T-cell (primary cell): Measurements from ENCODE around the gene ANXA3. TPM values are rescaled to one million over a fixed set of nuclear protein-coding genes. Genes with fewer than 3 reads are reported as not detected.

Source experiments
- ATAC-seq, 4 experiments: fragments of 200-7000 bp in 3 of 4; fragments of 150-1000 bp in 1 of 4; cut with Tn5 transposase; replicated peaks in 1 of 4; 1 replicate in 3 of 4; 2 replicates in 1 of 4; pipeline ENCODE4 v1.10.0; 2021; ENCODE audit warnings: moderate library complexity in 3 of 4, mild to moderate bottlenecking in 2 of 4, moderate number of reproducible peaks in 1 of 4
- CTCF ChIA-PET, 2 donors: fragments of 300-600 bp; sonication (Branson Sonifier 250); formaldehyde crosslinking; loops; one replicate each; lab custom pipeline; 2022; ENCODE audit warnings: antibody characterized with exemption in 2 of 2; lab: Charles Lee
- POLR2A ChIA-PET, 2 donors: fragments of 300-600 bp; sonication (Branson Sonifier 250); formaldehyde crosslinking; loops; one replicate each; lab custom pipeline; 2022; ENCODE audit warnings: antibody characterized with exemption in 2 of 2; lab: Charles Lee
- DNase-seq, 35 experiments: peaks; one replicate each; pipeline versions ENCODE4 v3.0.0 to v3.0.0-alpha.2; 2013 to 2023
- H3K27ac ChIP-seq: one replicate; pipeline ENCODE4 v1.5.1; 2013; ENCODE audit warnings: low read length
- H3K27me3 ChIP-seq, 2 experiments: replicated peaks in 1 of 2; 1 replicate in 1 of 2; 2 replicates in 1 of 2; pipeline versions ENCODE4 v1.6.1 to v1.7.0; 2013; ENCODE audit warnings: low read length in 1 of 2, mixed read lengths in 1 of 2; ENCODE audit not compliant: control insufficient read depth in 2 of 2, insufficient read depth in 2 of 2; ENCODE audit errors: extremely low read depth in 1 of 2
- H3K36me3 ChIP-seq, 2 donors: 1 replicate in 1 of 2; 2 replicates in 1 of 2; pipeline versions ENCODE4 v1.6.1 to v1.7.0; 2013; ENCODE audit warnings: low read length in 1 of 2; ENCODE audit not compliant: control insufficient read depth in 2 of 2, insufficient read depth in 1 of 2; ENCODE audit errors: extremely low read depth in 1 of 2
- H3K4me1 ChIP-seq, 2 experiments: 1 replicate in 1 of 2; 2 replicates in 1 of 2; pipeline versions ENCODE4 v1.6.1 to v1.7.0; 2013; ENCODE audit warnings: low read length in 2 of 2, mixed read lengths in 1 of 2; ENCODE audit not compliant: insufficient read depth in 2 of 2, control insufficient read depth in 1 of 2; ENCODE audit errors: extremely low read depth in 1 of 2
- H3K4me3 ChIP-seq, 2 donors: 1 replicate in 1 of 2; 2 replicates in 1 of 2; pipeline versions ENCODE4 v1.5.1 to v1.7.0; 2013; ENCODE audit warnings: mild to moderate bottlenecking in 2 of 2, low read length in 1 of 2, moderate library complexity in 1 of 2; ENCODE audit not compliant: control insufficient read depth in 1 of 2; ENCODE audit errors: extremely low read depth in 1 of 2
- H3K9me3 ChIP-seq: 2 replicates; pipeline ENCODE4 v1.7.0; 2013
- H3K27ac Mint-ChIP-seq, 2 donors: one replicate each; pipeline ENCODE4 v1.8.0; 2020 to 2021; ENCODE audit warnings: mild to moderate bottlenecking in 2 of 2, mixed read lengths in 2 of 2
- H3K27me3 Mint-ChIP-seq, 2 donors: one replicate each; pipeline ENCODE4 v1.8.0; 2021 to 2022; ENCODE audit warnings: mixed read lengths in 2 of 2
- H3K36me3 Mint-ChIP-seq: one replicate; pipeline ENCODE4 v1.8.0; 2021; ENCODE audit warnings: mixed read lengths
- H3K4me1 Mint-ChIP-seq, 3 donors: one replicate each; pipeline ENCODE4 v1.8.0; 2020 to 2022; ENCODE audit warnings: mixed read lengths in 3 of 3, mild to moderate bottlenecking in 1 of 3
- H3K4me3 Mint-ChIP-seq, 3 donors: one replicate each; pipeline ENCODE4 v1.8.0; 2020 to 2022; ENCODE audit warnings: mild to moderate bottlenecking in 3 of 3, mixed read lengths in 3 of 3, moderate library complexity in 3 of 3
- H3K9me3 Mint-ChIP-seq, 3 donors: one replicate each; pipeline ENCODE4 v1.8.0; 2020 to 2022; ENCODE audit warnings: mixed read lengths in 3 of 3
- WGBS: methylation state at CpG from one replicate; pipeline ENCODE4 v1.1.5; 2013; ENCODE audit warnings: missing lambda C conversion rate; ENCODE audit not compliant: insufficient coverage; 5-methylcytosine and 5-hydroxymethylcytosine counted together
- total RNA-seq, 35 experiments: library from RNA in 6 of 35; stranded (reverse) in 6 of 35; fragments of 120-200 nt in 1 of 35; gene quantifications; one replicate each; pipeline versions ENCODE4 v1.2.1 to v1.2.4 and lab custom pipeline; 2013 to 2026

ANXA3 gene
- total RNA-seq, 5 donors from 2014 or later (not counting 1 experiment from before 2014, with no cell fraction given), result 0.35 to 0.79 (median 0.36) TPM; not detected in 2

DNA sequence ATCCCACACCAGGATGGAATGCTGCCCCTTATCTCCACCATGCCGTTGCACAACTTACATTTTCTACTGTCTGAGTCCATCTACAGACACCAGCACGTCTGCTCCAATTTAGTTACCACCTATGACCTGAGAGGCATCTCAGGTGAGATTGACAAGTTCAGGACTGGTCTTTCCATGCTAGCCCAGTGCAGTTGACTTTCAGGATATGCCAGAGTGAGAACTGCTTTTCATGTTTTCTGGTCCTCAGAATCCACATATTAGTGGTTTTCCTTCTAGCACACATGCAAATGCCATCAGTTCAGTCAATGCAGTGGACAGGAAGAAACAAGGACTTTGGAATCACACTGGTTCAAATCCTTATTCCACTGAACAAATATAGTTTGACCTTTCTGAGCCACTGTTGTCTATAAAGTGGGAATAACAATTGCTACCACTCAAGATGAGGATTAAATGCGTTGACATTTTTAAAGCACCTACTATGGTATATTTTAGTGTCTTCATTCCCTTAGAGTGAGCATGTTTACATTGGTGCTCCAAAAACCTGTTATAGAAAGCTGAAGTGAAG is 38.1 kb upstream of the ANXA3 start:
- no peaks in the 10 kb centered on the region for H3K36me3 ChIP-seq
- ChIA-PET CTCF (no interaction called here), POLR2A (no interaction called here)
- H3K27ac ChIP-seq, result no peak overlapping the region
- H3K27me3 ChIP-seq, result peaks cover 0 to 3% of the 10 kb centered on the region in 2 experiments
- H3K36me3 Mint-ChIP-seq, result no peaks in the 10 kb centered on the region
- H3K27ac Mint-ChIP-seq, result no peak overlapping the region
- ATAC-seq (no peak), DNase-seq (no peak)
- no peaks in the 10 kb centered on the region for H3K4me1 ChIP-seq
- whole genome bisulfite sequencing, result 80% methylated on average over 2 of the region's 3 CpGs
- H3K4me3 Mint-ChIP-seq, result no peak overlapping the region
- no peak overlapping the region for H3K4me3 ChIP-seq
- no peaks in the 10 kb centered on the region for H3K9me3 ChIP-seq
- no peaks in the 10 kb centered on the region for H3K9me3 Mint-ChIP-seq
- H3K27me3 Mint-ChIP-seq, result peaks cover 0 to 3% of the 10 kb centered on the region in 2 donors
- no peaks in the 10 kb centered on the region for H3K4me1 Mint-ChIP-seq

DNA sequence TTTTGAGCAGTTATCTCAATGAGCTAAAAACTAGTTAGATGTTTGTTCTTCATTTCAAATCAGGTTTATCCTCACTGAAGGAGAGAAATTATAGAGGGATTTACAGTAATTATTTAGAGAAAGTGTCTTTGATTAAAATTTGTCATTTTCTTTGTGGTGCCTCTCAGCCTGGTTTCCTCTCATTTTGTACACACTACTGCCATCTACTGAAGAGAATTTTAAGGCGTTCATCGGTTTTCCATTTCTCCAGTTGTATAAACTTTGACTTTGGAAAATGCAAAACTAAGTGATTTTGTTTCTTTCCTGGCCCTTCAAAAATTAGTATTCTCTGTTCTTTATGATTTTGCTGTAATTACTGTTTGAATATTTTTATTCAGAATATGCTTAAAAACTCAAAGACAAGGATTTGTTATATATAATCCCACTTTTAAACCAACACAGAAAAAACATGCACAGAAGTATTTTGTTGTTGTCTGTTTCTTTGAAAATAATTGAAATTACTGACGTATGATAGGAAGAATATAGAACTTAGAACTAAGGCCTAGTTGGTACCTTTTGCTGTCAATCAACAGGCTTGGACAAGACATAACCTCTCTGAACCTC is 34.4 kb upstream of the ANXA3 start:
- no peak overlapping the region for H3K4me3 ChIP-seq
- no CpG with 5 or more reads among the region's 3 CpGs for WGBS
- no peaks in the 10 kb centered on the region for H3K36me3 ChIP-seq
- Mint-ChIP-seq H3K4me1 (no peaks in the 10 kb centered on the region), H3K36me3 (no peaks in the 10 kb centered on the region), H3K27me3 (peaks cover 0 to 8% of the 10 kb centered on the region in 2 donors), H3K4me3 (no peak overlapping the region), H3K27ac (no peak overlapping the region), H3K9me3 (no peaks in the 10 kb centered on the region)
- H3K27ac ChIP-seq, result no peak overlapping the region
- DNase-seq (peak in 1 of 35 experiments; percentile 4), ATAC-seq (no peak)
- H3K9me3 ChIP-seq, result no peaks in the 10 kb centered on the region
- peaks cover 0 to 3% of the 10 kb centered on the region in 2 experiments for H3K27me3 ChIP-seq
- ChIA-PET CTCF (interaction anchor here in 1 of 2 donors (0.7 kb wide), 1 partner anchor 550 kb away, joined by 3 read pairs; no protein-coding TSS in a partner anchor), POLR2A (no interaction called here)
- H3K4me1 ChIP-seq, result no peaks in the 10 kb centered on the region

DNA sequence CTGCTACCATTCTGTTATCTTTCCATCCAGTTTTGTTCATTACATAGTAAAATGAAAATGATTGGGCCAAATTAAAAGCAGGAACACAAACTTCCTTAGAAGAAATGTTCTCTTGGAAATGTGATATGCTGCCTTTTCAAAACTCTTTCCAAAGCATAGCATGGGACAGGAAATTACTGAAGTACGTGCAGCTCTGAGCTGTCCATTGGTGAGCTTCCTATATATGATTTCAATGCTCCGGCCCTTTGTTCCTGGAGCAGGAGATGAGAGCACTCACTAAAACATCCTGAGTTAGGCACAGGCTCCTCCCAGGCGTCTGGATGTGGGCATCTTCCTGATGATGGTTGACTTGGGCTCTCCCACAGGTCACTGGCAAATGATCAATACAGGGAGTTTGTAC is 33.0 kb upstream of the ANXA3 start:
- Mint-ChIP-seq H3K27me3 (peaks cover 0 to 8% of the 10 kb centered on the region in 2 donors), H3K36me3 (no peaks in the 10 kb centered on the region), H3K9me3 (no peaks in the 10 kb centered on the region), H3K4me1 (no peaks in the 10 kb centered on the region), H3K4me3 (no peak overlapping the region), H3K27ac (no peak overlapping the region)
- no peaks in the 10 kb centered on the region for H3K4me1 ChIP-seq
- CTCF ChIA-PET, result no interaction called here
- no peaks in the 10 kb centered on the region for H3K36me3 ChIP-seq
- no peak overlapping the region for H3K27ac ChIP-seq
- POLR2A ChIA-PET, result no interaction called here
- no peaks in the 10 kb centered on the region for H3K9me3 ChIP-seq
- WGBS, result 63% methylated on average over 3 of the region's 3 CpGs
- no peak overlapping the region for H3K4me3 ChIP-seq
- DNase-seq (no peak), ATAC-seq (no peak)
- H3K27me3 ChIP-seq, result peaks cover 0 to 3% of the 10 kb centered on the region in 2 experiments

DNA sequence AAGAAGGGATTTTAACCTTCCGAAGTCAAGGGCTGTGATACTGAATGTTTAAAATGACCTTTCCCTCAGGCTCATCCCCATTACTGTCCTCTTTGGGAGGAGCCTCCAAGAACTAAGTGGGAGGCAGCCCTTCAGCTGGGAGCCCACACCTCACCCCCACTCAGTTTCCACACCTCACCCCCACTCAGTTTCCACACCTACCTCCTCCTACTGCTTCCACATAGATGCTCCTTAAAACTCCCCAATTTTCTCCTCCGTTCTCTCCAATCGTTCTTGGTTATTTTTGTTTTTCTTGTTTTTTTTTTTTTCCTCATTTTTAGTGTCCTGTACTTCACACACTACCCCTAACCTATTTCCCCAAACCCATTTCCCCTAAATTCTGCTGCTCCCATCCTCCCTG is 31.6 kb upstream of the ANXA3 start:
- ATAC-seq (no peak), DNase-seq (no peak)
- Mint-ChIP-seq H3K4me3 (no peak overlapping the region), H3K4me1 (no peaks in the 10 kb centered on the region), H3K27ac (no peak overlapping the region), H3K9me3 (no peaks in the 10 kb centered on the region), H3K36me3 (no peaks in the 10 kb centered on the region), H3K27me3 (peaks cover 3 to 8% of the 10 kb centered on the region in 2 donors)
- no CpG with 5 or more reads among the region's 3 CpGs for WGBS
- Histone ChIP-seq H3K4me1 (no peaks in the 10 kb centered on the region), H3K27ac (no peak overlapping the region), H3K4me3 (no peak overlapping the region), H3K9me3 (no peaks in the 10 kb centered on the region), H3K36me3 (no peaks in the 10 kb centered on the region), H3K27me3 (peaks cover 0 to 3% of the 10 kb centered on the region in 2 experiments)
- ChIA-PET POLR2A (no interaction called here), CTCF (no interaction called here)

DNA sequence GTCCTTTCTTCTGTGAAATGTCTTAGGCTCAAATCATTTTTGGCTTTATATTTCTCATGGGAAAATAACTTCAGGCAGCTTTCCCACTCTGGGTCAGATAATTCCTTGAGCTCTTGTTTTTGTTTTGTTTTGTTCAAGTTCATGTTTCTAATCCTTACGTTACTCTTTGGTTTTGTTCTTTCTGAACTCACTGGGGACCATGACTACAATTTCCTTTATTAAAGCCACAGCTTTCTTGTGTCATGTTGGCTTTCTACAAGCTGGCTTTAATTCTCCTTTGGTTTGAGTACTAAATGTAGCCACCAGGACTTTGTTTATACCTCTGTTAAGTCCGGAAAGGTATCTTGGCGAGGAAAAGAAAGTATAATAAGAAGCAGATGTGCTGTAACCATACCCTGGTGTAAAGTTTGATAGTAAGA is 30.8 kb upstream of the ANXA3 start:
- ChIA-PET CTCF (no interaction called here), POLR2A (no interaction called here)
- H3K9me3 Mint-ChIP-seq, result no peaks in the 10 kb centered on the region
- H3K36me3 ChIP-seq, result no peaks in the 10 kb centered on the region
- WGBS, result no CpG with 5 or more reads among the region's 3 CpGs
- H3K4me3 ChIP-seq, result no peak overlapping the region
- peaks cover 3 to 5% of the 10 kb centered on the region in 2 donors for H3K27me3 Mint-ChIP-seq
- H3K27me3 ChIP-seq, result no peaks in the 10 kb centered on the region
- ATAC-seq, result no peak
- no peak overlapping the region for H3K27ac ChIP-seq
- no peaks in the 10 kb centered on the region for H3K4me1 ChIP-seq
- no peaks in the 10 kb centered on the region for H3K4me1 Mint-ChIP-seq
- H3K4me3 Mint-ChIP-seq, result no peak overlapping the region
- no peak for DNase-seq
- no peaks in the 10 kb centered on the region for H3K36me3 Mint-ChIP-seq
- no peaks in the 10 kb centered on the region for H3K9me3 ChIP-seq
- no peak overlapping the region for H3K27ac Mint-ChIP-seq

DNA sequence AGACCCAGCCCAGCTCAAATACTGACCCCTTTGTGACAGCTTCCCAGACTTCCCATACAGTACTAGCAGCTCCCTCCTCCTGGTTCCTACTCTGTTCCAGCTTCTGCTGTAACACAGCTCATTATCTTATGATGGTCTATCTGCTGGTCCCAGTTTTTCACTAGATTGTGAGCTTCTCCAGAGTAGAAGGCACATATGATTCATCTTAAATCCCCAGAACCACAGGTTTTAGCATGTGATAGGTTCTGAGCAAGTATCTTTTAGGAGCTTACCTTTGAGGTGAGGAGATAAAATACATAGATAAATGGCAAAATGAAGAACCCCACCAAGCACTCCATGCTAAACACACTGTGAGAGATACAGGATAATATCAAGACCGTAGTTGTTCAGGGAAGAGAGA is 27.6 kb upstream of the ANXA3 start:
- ChIA-PET POLR2A (no interaction called here), CTCF (no interaction called here)
- Mint-ChIP-seq H3K4me3 (no peak overlapping the region), H3K4me1 (no peaks in the 10 kb centered on the region), H3K36me3 (no peaks in the 10 kb centered on the region), H3K9me3 (no peaks in the 10 kb centered on the region), H3K27me3 (peaks cover 3 to 5% of the 10 kb centered on the region in 2 donors), H3K27ac (no peak overlapping the region)
- 83% methylated on average over 1 of the region's 1 CpG for WGBS
- no peak for ATAC-seq
- no peak overlapping the region for H3K27ac ChIP-seq
- no peak for DNase-seq
- no peak overlapping the region for H3K4me3 ChIP-seq
- H3K27me3 ChIP-seq, result no peaks in the 10 kb centered on the region
- H3K36me3 ChIP-seq, result no peaks in the 10 kb centered on the region
- H3K9me3 ChIP-seq, result no peaks in the 10 kb centered on the region
- no peaks in the 10 kb centered on the region for H3K4me1 ChIP-seq
